ENCODE data around the gene TAF1B. TPM values are rescaled to one million over a fixed set of nuclear protein-coding genes. Genes with fewer than 3 reads are reported as not detected.

TAF1B gene
- total and polyA plus RNA-seq, 9 donors = 6.4 to 22.0 (median 14.4) TPM

DNA sequence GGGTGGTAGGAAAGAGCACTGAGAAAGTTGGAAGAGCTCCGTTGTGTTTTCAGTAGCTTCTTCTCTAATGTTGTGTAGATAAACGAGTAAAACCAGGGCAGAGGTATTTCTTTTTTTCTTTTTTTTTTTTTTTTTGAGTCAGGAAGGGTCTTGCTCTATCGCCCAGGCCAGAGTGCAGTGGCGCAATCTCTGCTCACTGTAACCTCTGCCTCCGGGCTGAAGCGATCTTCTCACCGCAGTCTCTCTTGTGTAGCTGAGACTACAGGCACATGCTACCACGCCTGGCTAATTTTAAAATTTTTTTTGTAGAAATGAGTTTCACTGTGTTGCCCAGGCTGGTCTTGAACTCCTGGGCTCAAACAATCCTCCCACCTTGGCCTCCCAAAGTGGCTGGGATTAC is 114.8 kb downstream of the TAF1B start:
- H3K27ac ChIP-seq = no peak overlapping the region
- 90 to 92% (median 92%) methylated on average over 8 of the region's 8 CpGs for WGBS, 3 donors
- H3K9me3 ChIP-seq = no peaks in the 10 kb centered on the region
- H3K36me3 ChIP-seq = no peaks in the 10 kb centered on the region
- H3K27me3 ChIP-seq = no peaks in the 10 kb centered on the region
- H3K4me3 ChIP-seq = no peak overlapping the region
- intact Hi-C loops (cut with DNase I) = no loop called here
- no peak for DNase-seq
- no peaks in the 10 kb centered on the region for H3K4me1 ChIP-seq (ENCODE audit: insufficient read depth)
- TF ChIP-seq POLR2A (IDR thresholded peaks at IDR 0.05) (no peak), EP300 (IDR thresholded peaks at IDR 0.05) (no peak)
- TF ChIP-seq, protein P1, sequence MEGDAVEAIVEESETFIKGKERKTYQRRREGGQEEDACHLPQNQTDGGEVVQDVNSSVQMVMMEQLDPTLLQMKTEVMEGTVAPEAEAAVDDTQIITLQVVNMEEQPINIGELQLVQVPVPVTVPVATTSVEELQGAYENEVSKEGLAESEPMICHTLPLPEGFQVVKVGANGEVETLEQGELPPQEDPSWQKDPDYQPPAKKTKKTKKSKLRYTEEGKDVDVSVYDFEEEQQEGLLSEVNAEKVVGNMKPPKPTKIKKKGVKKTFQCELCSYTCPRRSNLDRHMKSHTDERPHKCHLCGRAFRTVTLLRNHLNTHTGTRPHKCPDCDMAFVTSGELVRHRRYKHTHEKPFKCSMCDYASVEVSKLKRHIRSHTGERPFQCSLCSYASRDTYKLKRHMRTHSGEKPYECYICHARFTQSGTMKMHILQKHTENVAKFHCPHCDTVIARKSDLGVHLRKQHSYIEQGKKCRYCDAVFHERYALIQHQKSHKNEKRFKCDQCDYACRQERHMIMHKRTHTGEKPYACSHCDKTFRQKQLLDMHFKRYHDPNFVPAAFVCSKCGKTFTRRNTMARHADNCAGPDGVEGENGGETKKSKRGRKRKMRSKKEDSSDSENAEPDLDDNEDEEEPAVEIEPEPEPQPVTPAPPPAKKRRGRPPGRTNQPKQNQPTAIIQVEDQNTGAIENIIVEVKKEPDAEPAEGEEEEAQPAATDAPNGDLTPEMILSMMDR (IDR thresholded peaks at IDR 0.05) = no peak

DNA sequence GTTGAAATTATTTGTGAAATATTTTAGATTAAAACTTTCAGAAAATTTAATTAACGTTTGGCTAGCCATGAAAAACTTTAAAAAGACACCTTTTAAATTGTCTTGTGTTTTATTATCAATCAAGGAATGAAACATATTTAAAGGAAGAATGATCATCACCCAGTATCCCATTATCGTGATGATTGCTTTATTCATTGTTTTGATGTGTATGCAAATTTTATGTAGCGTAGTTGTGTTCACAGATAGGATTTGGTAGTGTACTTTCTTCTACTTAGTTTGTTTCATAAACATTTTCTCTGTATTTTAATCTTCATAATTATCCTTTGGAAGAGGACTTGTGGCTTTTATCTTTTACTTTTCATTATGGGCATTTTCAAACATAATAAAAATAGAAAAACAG is 116.0 kb downstream of the TAF1B start:
- WGBS, 3 donors = 72 to 89% (median 87%) methylated on average over 3 of the region's 3 CpGs
- intact Hi-C loops (cut with DNase I) = no loop called here

DNA sequence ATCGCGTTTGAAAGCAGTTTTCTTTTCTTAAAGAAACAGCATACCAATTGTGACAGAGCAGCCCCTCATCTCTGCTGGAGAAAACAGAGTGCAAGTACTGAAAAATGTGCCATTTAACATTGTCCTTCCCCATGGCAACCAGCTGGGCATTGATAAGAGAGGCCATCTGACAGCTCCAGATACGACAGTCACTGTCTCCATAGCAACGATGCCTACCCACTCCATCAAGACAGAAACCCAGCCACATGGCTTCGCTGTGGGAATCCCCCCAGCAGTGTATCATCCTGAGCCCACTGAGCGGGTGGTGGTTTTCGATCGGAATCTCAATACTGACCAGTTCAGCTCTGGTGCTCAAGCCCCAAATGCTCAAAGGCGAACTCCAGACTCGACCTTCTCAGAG is 117.7 kb downstream of the TAF1B start:
- 77 to 79% (median 79%) methylated on average over 10 of the region's 10 CpGs for WGBS, 3 donors
- Histone ChIP-seq H3K27ac (no peak overlapping the region), H3K27me3 (no peaks in the 10 kb centered on the region), H3K4me1 (ENCODE audit: insufficient read depth) (no peaks in the 10 kb centered on the region), H3K9me3 (no peaks in the 10 kb centered on the region), H3K4me3 (no peak overlapping the region), H3K36me3 (no peaks in the 10 kb centered on the region)
- intact Hi-C loops (cut with DNase I) = no loop called here
- TF ChIP-seq, protein P1 (IDR thresholded peaks at IDR 0.05) = no peak
- TF ChIP-seq POLR2A (IDR thresholded peaks at IDR 0.05) (no peak), EP300 (IDR thresholded peaks at IDR 0.05) (no peak)
- no peak for DNase-seq

More for the DNA sequence above, 116.0 kb downstream of the TAF1B start:
- Histone ChIP-seq H3K4me3 (no peak overlapping the region), H3K9me3 (no peaks in the 10 kb centered on the region), H3K27ac (no peak overlapping the region), H3K27me3 (no peaks in the 10 kb centered on the region), H3K4me1 (ENCODE audit: insufficient read depth) (no peaks in the 10 kb centered on the region), H3K36me3 (no peaks in the 10 kb centered on the region)
- TF ChIP-seq, protein P1 (IDR thresholded peaks at IDR 0.05) = no peak
- no peak for TF ChIP-seq POLR2A (IDR thresholded peaks at IDR 0.05)
- no peak for TF ChIP-seq EP300 (IDR thresholded peaks at IDR 0.05)
- no peak for DNase-seq

DNA sequence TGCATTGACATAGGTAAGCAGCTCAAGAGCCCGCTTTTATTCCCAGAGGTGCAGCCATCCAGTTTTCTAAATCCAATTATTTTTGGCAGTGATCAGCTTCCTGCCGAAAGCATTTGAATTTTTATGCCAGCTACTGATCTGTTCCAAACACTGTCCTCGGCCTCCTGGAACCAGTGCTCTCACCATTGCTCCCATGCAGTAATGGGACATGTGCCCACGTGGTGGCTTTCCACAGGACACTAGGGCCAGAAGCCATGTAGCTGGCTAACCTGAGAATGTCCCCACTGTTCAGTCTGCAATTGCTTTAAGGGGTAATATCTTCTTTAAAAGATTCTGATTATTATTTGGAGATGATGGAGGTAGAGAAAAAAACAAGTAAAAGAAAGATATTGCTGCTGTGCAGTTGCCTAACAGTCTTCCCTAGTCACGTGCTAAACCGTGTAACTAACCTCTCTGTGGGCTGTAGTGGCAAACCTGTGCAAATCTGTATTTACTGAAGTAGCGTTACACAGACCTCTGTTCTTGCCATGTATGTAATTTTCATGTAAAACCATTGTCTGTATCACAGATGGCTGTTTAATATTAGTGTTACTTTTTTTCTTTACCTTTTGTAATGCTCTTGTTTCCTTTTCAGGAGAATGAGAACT is 121.2 kb downstream of the TAF1B start:
- Histone ChIP-seq H3K4me3 (no peak overlapping the region), H3K27ac (no peak overlapping the region), H3K36me3 (no peaks in the 10 kb centered on the region), H3K9me3 (no peaks in the 10 kb centered on the region), H3K4me1 (ENCODE audit: insufficient read depth) (no peaks in the 10 kb centered on the region), H3K27me3 (no peaks in the 10 kb centered on the region)
- no peak for DNase-seq
- intact Hi-C loops (cut with DNase I) = no loop called here
- TF ChIP-seq, protein P1 (IDR thresholded peaks at IDR 0.05) = no peak
- no peak for TF ChIP-seq POLR2A (IDR thresholded peaks at IDR 0.05)
- TF ChIP-seq EP300 (IDR thresholded peaks at IDR 0.05) = no peak
- WGBS, 3 donors = 77 to 86% (median 79%) methylated on average over 7 of the region's 7 CpGs

Data from ovary (tissue), 9 donors.